ENCODE results near the gene SUSD4.

- TF ChIP-seq POLR2A (IDR thresholded peaks at IDR 0.05; ENCODE audit: low read depth) (no peak), CTCF (IDR thresholded peaks at IDR 0.05) (no peak), EP300 (IDR thresholded peaks at IDR 0.05) (no peak), POLR2AphosphoS5 (IDR thresholded peaks at IDR 0.05) (no peak)
These were observed 30.7 kb upstream of the SUSD4 start for GRCh38 chr1:223394706-223395105.
